ENCODE data around the gene THBS2. TPM values are rescaled to one million over a fixed set of nuclear protein-coding genes. Genes with fewer than 3 reads are reported as not detected.

Gene THBS2
- polyA plus RNA-seq, 1 donor: 31.9 TPM

DNA sequence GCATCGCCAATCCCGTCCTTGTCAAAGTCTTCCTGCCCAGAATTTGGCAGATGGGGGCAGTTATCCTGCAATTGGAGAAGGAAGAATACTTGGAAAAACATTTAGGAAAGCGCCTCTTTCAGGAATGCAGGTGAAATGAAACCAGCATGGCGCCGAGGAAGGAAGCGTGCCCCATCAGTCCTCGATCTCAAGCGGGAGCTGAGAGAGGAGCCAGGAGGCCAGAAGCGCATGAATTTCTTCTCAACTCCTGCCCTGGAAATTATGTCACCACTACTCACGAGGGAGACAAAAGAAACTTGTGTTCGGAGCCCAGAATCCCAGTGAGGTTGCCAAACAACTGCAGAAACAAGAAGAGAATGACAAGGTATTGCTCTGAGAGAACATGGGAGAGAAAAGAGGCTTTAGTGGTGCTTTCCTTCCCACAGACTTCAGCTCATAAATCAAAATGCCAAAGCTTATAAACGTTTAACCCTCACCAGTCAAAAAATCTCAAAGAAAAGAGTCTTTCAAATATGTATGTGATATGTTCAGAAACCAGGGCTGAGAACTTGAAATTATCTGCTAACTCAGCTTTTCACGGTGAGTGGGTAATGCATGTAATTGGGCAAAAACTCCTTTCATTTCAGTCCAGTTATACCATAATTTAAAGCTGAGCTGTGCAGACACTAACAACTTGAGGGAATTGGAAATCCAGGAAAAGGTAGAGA, 23.9 kb downstream of the THBS2 start:
- peak; percentile 59 for DNase-seq

DNA sequence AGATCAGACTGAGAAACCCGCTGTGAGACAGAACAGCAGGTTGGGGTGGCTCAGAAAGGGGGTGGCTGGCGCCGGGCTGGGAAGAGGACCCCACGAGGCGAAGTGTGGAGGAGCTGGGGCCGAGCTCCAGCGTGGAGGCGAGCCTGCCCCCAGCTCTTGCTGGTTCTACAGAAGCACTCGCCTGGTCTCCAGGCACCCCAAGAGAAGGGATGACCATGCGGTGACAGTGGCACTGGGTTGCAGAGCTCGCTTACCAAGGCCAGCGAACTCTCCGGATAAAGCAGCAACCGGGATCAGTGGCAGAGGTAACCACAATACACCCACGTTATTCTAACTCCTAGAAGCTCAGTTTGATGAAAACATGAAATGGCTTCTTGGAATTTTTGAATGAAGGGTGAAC, 26.5 kb downstream of the THBS2 start:
- DNase-seq: no peak

DNA sequence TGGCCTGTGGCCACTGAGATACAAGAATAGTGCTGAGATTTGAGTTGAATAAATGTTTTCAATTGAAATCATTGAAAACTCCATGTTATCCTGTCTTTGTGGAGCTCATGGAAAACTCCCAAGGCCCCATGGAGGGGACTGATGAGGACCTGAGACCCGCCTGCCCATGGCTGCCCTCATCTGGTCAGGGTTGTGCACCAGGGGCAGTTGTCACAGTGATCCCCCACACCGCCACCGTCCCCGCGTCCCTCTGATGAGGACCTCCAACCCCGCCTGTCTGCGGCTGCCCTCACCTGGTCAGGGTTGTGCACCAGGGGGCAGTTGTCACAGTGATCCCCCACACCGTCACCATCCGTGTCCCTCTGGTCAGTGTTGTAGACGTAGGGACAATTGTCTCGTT, 27.8 kb downstream of the THBS2 start:
- no peak for DNase-seq

- DNase-seq: no peak
Observed at GRCh38 chr6:169225131-169225576, 28.5 kb downstream of the THBS2 start.

GRCh38 chr6:169224716-169225115, 28.9 kb downstream of the THBS2 start:
- no peak for DNase-seq

- DNase-seq: no peak
Observed at GRCh38 chr6:169224185-169224695, 29.4 kb downstream of the THBS2 start.

- no peak for DNase-seq
Observed at GRCh38 chr6:169223006-169223405, 30.6 kb downstream of the THBS2 start.

- DNase-seq: no peak
Observed at GRCh38 chr6:169222126-169222525, 31.5 kb downstream of the THBS2 start.

GRCh38 chr6:169221264-169221663, 32.4 kb downstream of the THBS2 start:
- DNase-seq: no peak

DNA sequence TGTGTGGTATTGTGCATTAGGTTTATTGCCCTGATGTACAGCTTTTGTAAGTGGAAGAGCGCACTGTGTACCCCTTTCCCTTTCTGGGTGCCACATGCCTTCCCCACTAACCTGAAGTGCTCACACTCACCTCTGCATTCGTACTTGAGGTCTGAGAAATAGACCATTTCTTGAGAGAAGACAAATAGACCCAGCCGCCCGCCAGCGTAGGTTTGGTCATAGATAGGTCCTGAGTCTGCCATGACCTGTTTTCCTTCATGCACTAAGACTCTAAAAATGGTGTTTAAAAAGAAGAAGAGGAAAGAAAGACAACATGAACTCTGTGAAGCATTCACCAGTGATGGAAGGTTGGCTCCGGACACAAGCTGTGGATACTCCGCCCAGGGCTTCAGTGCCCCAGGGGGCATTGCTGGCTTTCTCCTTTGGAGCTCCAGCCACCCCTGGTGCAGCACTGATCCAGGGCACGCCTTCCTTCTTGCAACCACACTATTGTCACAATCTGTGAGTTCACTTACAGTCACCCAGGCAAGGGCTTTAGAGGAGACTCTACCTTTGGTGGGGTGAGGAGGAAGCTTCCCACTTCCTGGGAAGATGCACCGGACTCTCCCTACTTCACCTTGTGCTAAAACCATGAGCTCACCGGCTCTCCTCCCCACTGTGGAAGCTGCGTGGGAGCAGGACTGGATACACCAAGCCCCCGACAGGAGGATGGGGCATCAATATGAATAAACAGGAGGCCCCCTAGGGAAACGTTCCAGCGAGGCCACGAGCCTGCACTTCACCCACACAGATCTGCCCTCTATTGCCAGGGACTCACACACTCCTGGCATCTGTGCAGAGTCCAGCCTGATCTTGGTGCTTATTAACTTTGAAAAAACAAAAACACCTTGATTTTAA, 33.3 kb downstream of the THBS2 start:
- DNase-seq: no peak

- no peak for DNase-seq
Observed at GRCh38 chr6:169217972-169218371, 35.7 kb downstream of the THBS2 start.

- no peak for DNase-seq
Observed at GRCh38 chr6:169216830-169217229, 36.8 kb downstream of the THBS2 start.

GRCh38 chr6:169215201-169215681, 38.4 kb downstream of the THBS2 start:
- DNase-seq: no peak

DNA sequence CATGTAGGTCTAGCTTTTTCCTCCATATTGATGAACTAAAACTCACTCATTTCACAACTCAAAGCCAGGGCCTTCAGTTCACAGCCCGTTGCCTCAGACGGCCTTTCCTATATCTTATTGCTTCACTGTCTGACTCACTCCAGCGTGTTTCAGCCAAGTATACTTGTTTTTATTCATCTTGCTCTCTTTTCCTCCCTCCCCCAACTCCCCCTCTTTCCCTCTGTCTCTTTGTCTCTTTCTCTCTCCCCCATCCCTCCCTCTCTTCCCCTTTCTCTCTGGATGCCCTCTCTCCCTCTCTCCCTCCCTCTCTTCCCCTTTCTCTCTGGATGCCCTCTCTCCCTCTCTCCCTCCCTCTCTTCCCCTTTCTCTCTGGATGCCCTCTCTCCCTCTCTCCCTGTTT, 38.9 kb downstream of the THBS2 start:
- peak; percentile 73 for DNase-seq

DNA sequence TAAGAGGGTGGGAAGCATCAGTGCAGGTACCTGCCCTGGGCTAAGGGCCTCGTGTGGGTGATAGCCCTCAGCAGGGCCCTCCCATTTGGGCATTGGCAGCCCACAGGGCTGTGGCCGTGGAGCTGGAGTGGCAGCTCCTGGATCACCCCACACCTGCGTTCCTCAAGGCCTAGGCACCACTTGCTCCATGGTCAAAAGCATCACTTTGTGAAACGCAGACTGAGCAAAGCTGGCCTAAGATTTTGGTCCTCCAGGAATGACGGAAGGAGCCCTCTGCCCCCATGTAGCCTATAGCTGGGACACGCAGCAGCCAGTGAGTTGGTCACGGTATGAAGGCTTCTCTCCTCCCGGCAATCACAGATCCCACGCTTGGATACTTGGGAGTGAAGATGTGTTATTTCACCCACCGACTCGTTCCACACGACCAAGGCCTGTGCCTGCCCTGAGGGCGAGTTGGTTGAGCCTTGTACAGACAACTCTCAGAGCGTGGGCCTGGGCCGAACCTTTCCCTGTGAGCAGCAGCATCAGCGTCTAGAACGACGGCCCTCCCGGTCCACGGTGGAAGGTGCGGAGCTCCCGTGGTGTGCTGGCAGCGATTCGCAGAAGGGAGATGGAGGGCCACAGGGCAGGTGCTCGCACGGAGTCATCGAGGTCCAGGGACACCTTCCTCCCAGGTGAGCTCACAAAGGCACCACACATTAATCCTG, 39.7 kb downstream of the THBS2 start:
- DNase-seq: no peak

DNA sequence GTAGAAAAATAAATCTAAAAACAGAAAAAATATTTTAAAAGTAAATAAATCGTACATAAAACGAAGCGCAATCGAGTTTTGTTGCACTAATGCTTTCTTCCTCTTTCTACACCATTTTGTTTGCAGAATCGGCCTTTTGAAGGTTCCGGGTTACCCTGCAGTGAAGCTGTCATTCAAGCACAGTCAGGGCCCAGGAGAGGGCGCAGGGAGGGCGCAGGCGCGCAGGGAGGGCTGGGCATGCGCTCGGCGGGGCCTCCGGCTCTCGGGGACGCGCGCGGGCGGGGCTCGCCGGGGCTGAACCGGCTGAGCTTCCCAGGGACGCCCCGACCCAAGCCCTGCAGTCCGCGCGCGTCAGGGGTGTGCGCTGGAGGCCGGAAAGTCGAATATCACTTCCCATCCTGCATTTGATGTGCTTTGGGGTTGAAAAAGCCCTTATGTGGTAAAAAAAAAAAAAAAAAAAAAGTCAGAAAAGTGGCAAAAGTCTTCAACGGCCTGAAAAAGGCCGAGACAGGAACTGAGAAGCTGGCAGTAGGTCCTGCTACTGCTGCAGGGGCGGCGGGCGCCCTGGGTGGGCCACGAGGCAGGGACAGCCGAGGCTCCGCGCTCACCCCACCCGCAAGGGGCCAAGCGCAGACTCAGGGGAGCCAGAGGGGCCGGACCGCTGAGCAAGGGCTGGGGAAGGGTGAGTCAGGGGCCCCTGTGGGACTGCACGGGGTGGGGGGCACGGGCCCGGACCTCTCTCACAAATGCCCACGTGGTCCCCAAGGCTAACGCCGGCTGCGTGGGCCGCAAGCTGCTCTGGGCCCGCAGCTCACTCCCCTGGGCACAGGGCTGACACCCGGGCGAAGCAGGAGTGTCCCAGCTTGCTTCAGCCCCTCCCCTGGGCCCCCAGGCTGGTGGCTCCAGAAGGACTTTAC, 40.5 kb downstream of the THBS2 start:
- peak; percentile 88 for DNase-seq

GRCh38 chr6:169212436-169212835, 41.2 kb downstream of the THBS2 start:
- no peak for DNase-seq

- no peak for DNase-seq
Observed at GRCh38 chr6:169211881-169212280, 41.8 kb downstream of the THBS2 start.

DNA sequence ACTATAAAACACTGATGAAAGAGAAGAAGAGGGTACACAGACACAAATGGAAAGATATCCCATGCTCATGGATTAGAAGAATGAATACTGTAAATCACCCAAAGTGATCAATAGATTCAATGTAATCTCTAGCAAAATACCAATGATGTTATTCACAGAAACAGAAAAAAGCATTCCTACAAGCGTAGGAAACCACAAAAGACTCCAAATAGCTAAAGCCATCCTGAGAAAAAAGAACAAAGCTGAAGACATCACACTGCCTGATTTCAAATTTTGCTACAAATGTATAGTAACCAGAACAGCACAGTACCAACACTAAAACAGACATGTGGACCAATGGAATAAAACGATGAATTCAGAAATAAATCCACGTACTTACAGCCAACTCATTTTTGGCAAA, 43.0 kb downstream of the THBS2 start:
- no peak for DNase-seq

DNA sequence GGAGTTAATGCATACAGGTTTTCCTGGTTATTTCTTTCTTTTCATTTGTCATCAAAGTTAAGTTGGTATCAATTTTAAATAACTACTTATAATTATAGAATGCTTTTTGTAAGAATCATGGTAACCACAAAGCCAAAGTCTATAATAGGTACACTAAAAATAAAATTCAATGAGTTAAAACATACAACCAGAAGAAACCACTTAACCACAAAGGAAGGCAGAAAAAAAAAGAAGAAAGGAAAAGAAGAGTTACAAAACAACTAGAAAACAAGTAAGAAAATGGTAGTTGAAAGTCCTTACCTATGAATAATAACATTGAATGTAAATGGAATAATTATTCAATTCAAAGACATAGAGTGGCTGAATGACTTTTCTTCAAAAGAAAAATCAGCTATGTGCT, 45.6 kb downstream of the THBS2 start:
- DNase-seq: no peak

GRCh38 chr6:169207482-169207881, 46.2 kb downstream of the THBS2 start:
- DNase-seq: no peak
